Measurements from ENCODE around the gene NXPH2.
A peak's percentile ranks its signal among the peaks of the same experiment; 100 is the strongest.

Gene NXPH2

DNA sequence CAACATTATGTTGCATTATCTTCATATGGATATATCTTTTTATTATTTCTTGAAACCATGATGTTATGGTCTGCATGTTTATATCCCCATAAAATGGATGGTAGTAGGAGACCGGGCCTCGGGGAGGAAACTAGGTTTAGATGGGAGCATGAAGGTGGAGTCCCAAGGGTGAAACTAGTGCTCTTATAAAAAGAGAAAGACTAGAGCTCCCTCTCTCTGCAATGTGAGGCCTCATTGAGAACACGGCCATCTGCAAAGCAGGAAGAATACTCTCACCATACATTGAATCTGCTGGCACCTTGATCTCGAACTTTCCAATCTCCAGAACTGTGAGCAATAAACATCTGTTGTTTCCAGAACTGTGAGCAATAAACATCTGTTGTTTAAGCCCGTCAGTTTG, 64.0 kb downstream of the NXPH2 start:
- peak in 1 of 2 experiments; percentile 50 for DNase-seq (ENCODE audit: low read depth in 1 of 2, low spot score in 1 of 2)
- in situ Hi-C loops (cut with HindIII; ENCODE audit: low pct_unique_long_range_greater_than_20kb, low sequenced_read_pairs), result no loop called here
- no peak for TF ChIP-seq JUND (IDR thresholded peaks at IDR 0.05; ENCODE audit: low read depth)

GRCh38 chr2:138713504-138713903, 66.7 kb downstream of the NXPH2 start:
- no peak for TF ChIP-seq JUND (IDR thresholded peaks at IDR 0.05; ENCODE audit: low read depth)

GRCh38 chr2:138713069-138713496, 67.1 kb downstream of the NXPH2 start:
- TF ChIP-seq JUND (IDR thresholded peaks at IDR 0.05; ENCODE audit: low read depth), result no peak
- in situ Hi-C loops (cut with HindIII; ENCODE audit: low pct_unique_long_range_greater_than_20kb, low sequenced_read_pairs), result no loop called here
- no peak for DNase-seq (ENCODE audit: low read depth in 1 of 2, low spot score in 1 of 2)

More at GRCh38 chr2:138713504-138713903, 66.7 kb downstream of the NXPH2 start:
- DNase-seq (ENCODE audit: low read depth in 1 of 2, low spot score in 1 of 2), result no peak
- in situ Hi-C loops (cut with HindIII; ENCODE audit: low pct_unique_long_range_greater_than_20kb, low sequenced_read_pairs), result no loop called here

- TF ChIP-seq JUND (IDR thresholded peaks at IDR 0.05; ENCODE audit: low read depth), result no peak
- DNase-seq (ENCODE audit: low read depth in 1 of 2, low spot score in 1 of 2), result no peak
- in situ Hi-C loops (cut with HindIII; ENCODE audit: low pct_unique_long_range_greater_than_20kb, low sequenced_read_pairs), result no loop called here
Measured at GRCh38 chr2:138712212-138712979, 67.8 kb downstream of the NXPH2 start.

GRCh38 chr2:138711812-138712211, 68.4 kb downstream of the NXPH2 start:
- DNase-seq (ENCODE audit: low read depth in 1 of 2, low spot score in 1 of 2), result no peak
- in situ Hi-C loops (cut with HindIII; ENCODE audit: low pct_unique_long_range_greater_than_20kb, low sequenced_read_pairs), result no loop called here
- no peak for TF ChIP-seq JUND (IDR thresholded peaks at IDR 0.05; ENCODE audit: low read depth)

DNA sequence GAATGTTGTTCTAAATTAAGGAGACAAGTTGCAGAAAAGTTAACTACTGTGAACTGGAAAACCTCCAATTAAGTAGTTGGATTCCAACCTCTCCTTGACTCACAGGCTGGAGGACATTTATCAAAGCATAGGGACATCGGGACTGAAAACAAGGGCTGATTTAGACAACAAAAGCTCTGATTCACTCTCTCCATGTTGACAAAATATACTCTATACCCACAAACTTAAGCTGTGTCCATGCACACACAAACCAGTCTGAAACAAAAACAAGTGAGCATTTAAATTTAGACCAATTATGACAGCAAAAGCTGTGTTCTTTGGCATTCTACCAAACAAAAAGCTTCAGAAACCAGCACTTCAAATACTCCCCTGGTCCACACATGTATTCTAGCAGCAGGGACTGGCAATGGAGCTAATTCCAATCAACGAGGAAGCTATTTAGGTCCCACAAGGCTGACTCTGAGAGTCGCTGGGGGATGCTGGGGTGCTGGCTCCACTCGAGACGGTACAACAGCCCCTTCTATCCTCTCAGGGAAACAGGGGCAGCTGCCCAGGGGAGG, 71.4 kb downstream of the NXPH2 start:
- TF ChIP-seq JUND (IDR thresholded peaks at IDR 0.05; ENCODE audit: low read depth), result no peak
- DNase-seq (ENCODE audit: low read depth in 1 of 2, low spot score in 1 of 2), result no peak
- in situ Hi-C loops (cut with HindIII; ENCODE audit: low pct_unique_long_range_greater_than_20kb, low sequenced_read_pairs), result no loop called here

- no peak for DNase-seq (ENCODE audit: low read depth in 1 of 2, low spot score in 1 of 2)
- TF ChIP-seq JUND (IDR thresholded peaks at IDR 0.05; ENCODE audit: low read depth), result no peak
- in situ Hi-C loops (cut with HindIII; ENCODE audit: low pct_unique_long_range_greater_than_20kb, low sequenced_read_pairs), result no loop called here
Measured at GRCh38 chr2:138707392-138708074, 72.7 kb downstream of the NXPH2 start.

DNA sequence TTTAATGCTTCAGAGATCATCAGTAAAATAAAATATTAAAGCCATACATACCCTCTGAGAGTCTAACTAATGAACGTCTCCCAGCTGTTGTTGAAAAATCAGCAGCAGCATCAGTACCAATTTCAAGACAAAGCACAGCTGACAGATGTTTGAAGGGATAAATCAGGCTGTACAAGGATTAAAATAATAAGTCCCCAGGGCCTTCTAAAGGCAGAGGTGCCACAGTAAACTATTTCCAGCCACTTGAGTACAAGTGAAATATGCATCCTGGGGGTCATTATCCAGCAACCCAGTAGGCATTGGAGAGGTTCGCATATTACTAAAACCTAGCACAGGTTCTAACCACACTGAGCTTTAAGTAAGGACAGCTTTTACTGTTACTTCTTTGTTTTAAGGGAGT, 76.9 kb downstream of the NXPH2 start:
- in situ Hi-C loops (cut with HindIII; ENCODE audit: low pct_unique_long_range_greater_than_20kb, low sequenced_read_pairs), result no loop called here
- no peak for DNase-seq (ENCODE audit: low read depth in 1 of 2, low spot score in 1 of 2)
- TF ChIP-seq JUND (IDR thresholded peaks at IDR 0.05; ENCODE audit: low read depth), result no peak

GRCh38 chr2:138700716-138701115, 79.5 kb downstream of the NXPH2 start:
- DNase-seq (ENCODE audit: low read depth in 1 of 2, low spot score in 1 of 2), result no peak
- no peak for TF ChIP-seq JUND (IDR thresholded peaks at IDR 0.05; ENCODE audit: low read depth)
- in situ Hi-C loops (cut with HindIII; ENCODE audit: low pct_unique_long_range_greater_than_20kb, low sequenced_read_pairs), result no loop called here

- TF ChIP-seq JUND (IDR thresholded peaks at IDR 0.05; ENCODE audit: low read depth), result no peak
- DNase-seq (ENCODE audit: low read depth in 1 of 2, low spot score in 1 of 2), result no peak
- in situ Hi-C loops (cut with HindIII; ENCODE audit: low pct_unique_long_range_greater_than_20kb, low sequenced_read_pairs), result no loop called here
Measured at GRCh38 chr2:138699421-138699820, 80.8 kb downstream of the NXPH2 start.

- TF ChIP-seq JUND (IDR thresholded peaks at IDR 0.05; ENCODE audit: low read depth), result no peak
- no peak for DNase-seq (ENCODE audit: low read depth in 1 of 2, low spot score in 1 of 2)
- in situ Hi-C loops (cut with HindIII; ENCODE audit: low pct_unique_long_range_greater_than_20kb, low sequenced_read_pairs), result no loop called here
Measured at GRCh38 chr2:138698428-138698827, 81.8 kb downstream of the NXPH2 start.

- no peak for TF ChIP-seq JUND (IDR thresholded peaks at IDR 0.05; ENCODE audit: low read depth)
- DNase-seq (ENCODE audit: low read depth in 1 of 2, low spot score in 1 of 2), result no peak
- in situ Hi-C loops (cut with HindIII; ENCODE audit: low pct_unique_long_range_greater_than_20kb, low sequenced_read_pairs), result no loop called here
Measured at GRCh38 chr2:138691667-138692066, 88.5 kb downstream of the NXPH2 start.

GRCh38 chr2:138689705-138690104, 90.5 kb downstream of the NXPH2 start:
- no peak for DNase-seq (ENCODE audit: low read depth in 1 of 2, low spot score in 1 of 2)
- TF ChIP-seq JUND (IDR thresholded peaks at IDR 0.05; ENCODE audit: low read depth), result no peak
- in situ Hi-C loops (cut with HindIII; ENCODE audit: low pct_unique_long_range_greater_than_20kb, low sequenced_read_pairs), result no loop called here

Measured in T47D (cell line).